GM13976 (cell line): ENCODE results near the gene RNPS1.

ENCODE experiments used
- DNase-seq: peaks from one replicate; pipeline ENCODE4 v3.0.0; 2012; ENCODE audit warnings: low spot score
- in situ Hi-C: fragments of 300-500 bp; cut with MboI; formaldehyde crosslinking; loops from one replicate; pipeline ENCODE4 v1.12.0; 2022; ENCODE audit warnings: low sequenced_read_pairs, mixed read lengths, inconsistent platforms; ENCODE audit not compliant: unreplicated experiment
- TF ChIP-seq, protein P1 (sequence below): IDR thresholded peaks from 2 replicates; pipeline ENCODE4 v1.5.1; 2012; ENCODE audit warnings: borderline replicate concordance, mild to moderate bottlenecking; ENCODE audit not compliant: insufficient read depth; ENCODE audit errors: extremely low read depth, missing control alignments, control extremely low read depth

RNPS1 gene

DNA sequence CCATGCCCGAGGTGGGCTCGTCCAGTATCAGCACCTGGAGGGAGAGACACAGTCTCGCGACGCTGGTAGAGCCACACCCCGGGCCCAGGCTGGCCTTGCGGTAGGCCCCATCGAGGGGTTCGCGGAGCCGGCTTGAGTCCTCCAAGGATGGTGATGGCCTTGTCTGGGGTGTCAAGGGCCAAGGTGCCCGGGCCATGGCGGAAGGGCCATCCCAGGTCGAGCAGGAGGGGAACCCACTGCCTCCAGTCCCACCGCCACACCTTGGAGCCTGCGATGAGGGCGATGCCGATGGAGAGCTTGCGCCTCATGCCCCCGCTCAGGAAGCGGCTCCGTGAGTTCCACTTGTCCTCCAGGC lies 29.6 kb upstream of the RNPS1 start:
- DNase-seq: no peak
- TF ChIP-seq, protein P1, sequence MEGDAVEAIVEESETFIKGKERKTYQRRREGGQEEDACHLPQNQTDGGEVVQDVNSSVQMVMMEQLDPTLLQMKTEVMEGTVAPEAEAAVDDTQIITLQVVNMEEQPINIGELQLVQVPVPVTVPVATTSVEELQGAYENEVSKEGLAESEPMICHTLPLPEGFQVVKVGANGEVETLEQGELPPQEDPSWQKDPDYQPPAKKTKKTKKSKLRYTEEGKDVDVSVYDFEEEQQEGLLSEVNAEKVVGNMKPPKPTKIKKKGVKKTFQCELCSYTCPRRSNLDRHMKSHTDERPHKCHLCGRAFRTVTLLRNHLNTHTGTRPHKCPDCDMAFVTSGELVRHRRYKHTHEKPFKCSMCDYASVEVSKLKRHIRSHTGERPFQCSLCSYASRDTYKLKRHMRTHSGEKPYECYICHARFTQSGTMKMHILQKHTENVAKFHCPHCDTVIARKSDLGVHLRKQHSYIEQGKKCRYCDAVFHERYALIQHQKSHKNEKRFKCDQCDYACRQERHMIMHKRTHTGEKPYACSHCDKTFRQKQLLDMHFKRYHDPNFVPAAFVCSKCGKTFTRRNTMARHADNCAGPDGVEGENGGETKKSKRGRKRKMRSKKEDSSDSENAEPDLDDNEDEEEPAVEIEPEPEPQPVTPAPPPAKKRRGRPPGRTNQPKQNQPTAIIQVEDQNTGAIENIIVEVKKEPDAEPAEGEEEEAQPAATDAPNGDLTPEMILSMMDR: no peak
- in situ Hi-C loops: no loop called here

GRCh38 chr16:2296661-2297505 lies 29.0 kb upstream of the RNPS1 start:
- in situ Hi-C loops: no loop called here
- TF ChIP-seq, protein P1: peak; percentile 37

DNA sequence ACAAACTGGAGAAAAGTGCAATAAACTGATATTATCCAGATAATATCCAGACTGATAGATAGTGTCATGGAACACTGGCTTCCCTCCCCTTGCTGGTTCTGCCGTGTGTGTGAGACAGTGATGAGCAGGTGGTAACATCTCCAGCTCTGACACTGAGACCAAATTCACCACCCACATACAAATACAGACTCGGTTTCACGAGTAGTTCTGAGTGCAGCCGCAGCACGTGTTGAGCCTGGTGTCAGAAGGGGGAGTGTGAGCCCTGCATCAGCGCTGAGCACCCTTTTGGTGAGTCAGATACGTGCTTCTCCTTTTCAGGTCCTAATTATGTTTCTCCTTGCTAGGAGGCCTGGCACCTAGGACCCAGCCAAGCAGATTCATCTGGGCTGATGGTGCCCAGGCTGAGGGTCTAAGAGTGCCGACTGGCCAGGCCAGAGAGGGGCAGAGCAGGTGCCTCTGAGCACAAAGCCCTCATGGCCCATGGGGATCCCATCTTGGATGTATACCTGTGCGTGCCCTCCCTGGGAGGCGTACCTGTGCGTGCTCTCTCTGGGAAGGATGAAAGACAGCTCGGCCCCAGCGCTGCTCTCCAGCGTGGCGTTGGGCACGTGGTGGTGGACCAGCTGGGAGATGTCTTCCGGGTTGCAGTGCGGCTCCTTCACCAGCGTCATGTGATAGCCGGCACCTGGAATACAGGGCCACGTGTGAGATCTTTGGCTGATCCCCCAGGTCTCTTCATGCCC lies 27.3 kb upstream of the RNPS1 start:
- TF ChIP-seq, protein P1: no peak
- in situ Hi-C loops: no loop called here
- peak; percentile 63 for DNase-seq

More at GRCh38 chr16:2296661-2297505, 29.0 kb upstream of the RNPS1 start:
- DNase-seq: peak; percentile 74

- in situ Hi-C loops: no loop called here
- TF ChIP-seq, protein P1: no peak
- no peak for DNase-seq
Measured at GRCh38 chr16:2292221-2292620, 24.3 kb upstream of the RNPS1 start.

DNA sequence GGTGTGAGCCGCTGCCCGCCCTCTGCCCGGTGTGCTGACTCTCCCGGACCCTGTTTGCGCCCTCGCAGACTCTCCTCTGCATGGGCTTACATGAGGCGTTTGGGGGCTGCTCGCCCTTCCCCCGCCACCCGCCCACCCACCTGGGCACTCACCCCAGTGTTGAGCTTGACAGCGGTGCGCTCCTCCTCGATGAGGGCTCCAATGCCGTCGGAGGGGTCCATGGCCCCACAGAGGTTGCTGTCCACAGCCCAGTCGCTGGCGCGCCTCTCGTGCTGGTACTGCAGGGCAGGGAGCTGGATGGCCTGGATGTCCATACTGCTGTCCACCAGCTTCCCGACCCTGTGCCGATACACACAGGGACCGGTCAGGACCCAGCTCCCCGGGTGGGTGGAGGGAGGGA lies 21.4 kb upstream of the RNPS1 start:
- in situ Hi-C loops: no loop called here
- no peak for DNase-seq
- TF ChIP-seq, protein P1: no peak

DNA sequence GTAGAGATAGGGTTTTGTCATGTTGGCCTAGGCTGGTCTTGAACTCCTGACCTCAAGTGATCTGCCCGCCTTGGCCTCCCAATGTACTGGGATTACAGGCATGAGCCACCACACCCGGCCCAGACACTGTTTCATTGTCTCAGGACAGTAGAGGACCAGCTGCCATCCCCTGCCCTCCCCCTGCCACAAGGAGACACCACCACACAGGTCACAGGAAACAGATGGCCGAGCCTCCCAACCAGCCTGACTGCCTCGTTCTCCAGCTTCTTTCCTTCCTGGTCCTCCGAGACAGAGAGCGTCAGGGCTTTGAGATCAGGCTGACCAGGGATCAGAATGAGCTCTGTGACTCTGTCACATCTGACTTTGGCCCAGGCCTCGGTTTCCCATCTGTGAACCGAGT lies 20.8 kb upstream of the RNPS1 start:
- no peak for DNase-seq
- in situ Hi-C loops: no loop called here
- TF ChIP-seq, protein P1: no peak
